Glomerular endothelial cell (primary cell): Measurements from ENCODE around the gene BRD9. TPM values are rescaled to one million over a fixed set of nuclear protein-coding genes. Genes with fewer than 3 reads are reported as not detected.
"Not testable (repeated sequence)": the region's sequence is repeated elsewhere in the genome, so short reads cannot be mapped to it uniquely, and the experiment has no call there.

Experiments
- DNase-seq: peaks from one replicate; pipeline ENCODE4 v3.0.0-alpha.2; 2011; ENCODE audit warnings: low read depth, low spot score; ENCODE audit errors: extremely low read depth
- total RNA-seq: library from RNA; depleted of rRNA; stranded (reverse); fragments of >200 nt; gene quantifications from 2 replicates; pipeline ENCODE4 v1.2.3, GENCODE V29; 2015

BRD9 gene
- total RNA-seq, 1 donor from 2014 or later, result 47.6 TPM

DNA sequence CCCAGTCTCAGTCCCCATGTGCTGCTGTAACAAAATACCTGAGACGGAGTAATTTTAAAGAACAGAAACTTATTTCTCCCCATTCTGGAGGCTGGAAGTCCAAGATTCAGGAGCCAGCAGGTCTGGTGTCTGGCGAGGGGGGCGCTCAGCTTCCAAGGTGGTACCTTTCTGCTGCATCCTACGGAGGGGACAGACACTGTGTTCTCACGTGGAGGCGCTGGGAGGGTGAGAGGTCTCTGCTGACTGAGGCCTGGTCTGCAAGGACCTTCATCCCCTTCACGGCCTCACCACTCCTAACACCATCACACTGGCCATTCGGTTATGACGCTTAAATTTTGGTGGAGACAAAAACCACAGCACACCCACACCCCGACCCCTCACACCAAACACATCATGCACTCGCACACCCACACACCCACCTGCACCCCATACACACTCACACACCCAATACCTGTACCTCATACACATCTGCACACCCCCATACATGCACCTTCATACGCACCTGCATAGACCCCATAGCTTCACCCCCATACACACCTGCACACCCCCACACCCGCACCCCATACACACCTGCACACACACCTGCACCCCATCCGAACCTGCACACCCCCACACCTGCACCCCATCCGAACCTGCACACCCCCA is 32.0 kb downstream of the BRD9 start:
- no peak for DNase-seq

DNA sequence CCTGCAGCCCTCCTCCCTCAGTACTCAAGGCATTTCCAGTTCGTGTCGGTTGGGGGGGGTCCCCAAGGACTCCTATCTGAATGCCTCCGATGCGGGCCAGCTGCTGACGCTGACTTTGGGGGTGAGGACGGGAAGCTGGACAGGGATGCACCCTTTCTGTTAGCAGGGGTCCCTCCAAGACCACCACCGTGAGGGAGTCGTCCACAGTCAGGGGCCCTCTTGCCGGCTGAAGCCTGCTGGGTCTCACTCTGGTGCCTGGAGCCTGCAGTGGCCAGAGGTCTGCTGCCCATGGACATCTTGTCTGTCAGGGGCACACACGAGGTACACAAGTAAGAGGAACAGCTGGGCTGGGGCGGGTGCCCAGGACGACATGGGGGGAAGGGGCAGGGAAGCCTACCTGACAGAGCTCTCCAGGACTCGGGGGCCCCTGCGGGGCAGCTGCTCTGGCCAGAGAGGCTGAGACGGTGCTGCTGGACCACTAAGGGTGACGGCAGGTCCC is 32.8 kb downstream of the BRD9 start:
- no peak for DNase-seq

DNA sequence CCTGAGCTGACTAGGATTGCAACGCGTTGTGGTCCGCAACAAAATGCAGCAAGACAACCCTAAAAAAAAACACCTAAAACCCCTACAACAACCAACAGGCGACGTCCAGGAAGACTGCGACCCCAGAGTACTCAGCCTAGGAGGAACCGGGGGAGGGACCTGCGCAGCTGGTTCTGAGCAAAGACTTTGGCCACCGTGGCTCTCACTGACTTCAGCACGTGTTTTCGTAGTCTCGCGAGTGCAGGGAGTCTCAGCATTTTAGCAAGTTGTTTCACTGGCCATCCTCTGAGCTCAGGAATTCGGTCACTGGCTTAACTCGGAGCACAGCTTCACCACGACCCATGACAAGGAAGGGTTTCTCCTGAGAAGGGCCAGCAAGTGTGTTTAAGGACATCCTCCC is 33.2 kb downstream of the BRD9 start:
- DNase-seq, result no peak

DNA sequence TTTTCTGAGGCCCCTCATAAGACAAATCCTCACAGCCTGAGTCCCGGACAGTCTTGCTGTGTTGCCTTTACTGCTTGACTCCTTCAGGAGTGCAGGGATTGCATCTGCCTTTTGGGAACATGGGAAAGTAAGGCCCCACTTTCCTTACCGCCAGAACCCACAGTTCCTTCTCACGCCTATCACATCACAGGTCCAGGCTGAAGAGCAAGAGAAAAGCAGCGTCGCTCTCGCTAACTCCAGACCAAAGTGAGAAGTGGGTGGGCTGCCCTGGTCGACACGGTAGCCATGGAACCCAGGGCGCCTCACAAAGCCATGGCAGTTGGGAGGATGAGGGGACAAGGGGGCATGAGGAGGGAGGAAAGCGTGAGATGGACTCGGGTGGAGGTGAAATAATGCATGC is 33.9 kb downstream of the BRD9 start:
- no peak for DNase-seq

DNA sequence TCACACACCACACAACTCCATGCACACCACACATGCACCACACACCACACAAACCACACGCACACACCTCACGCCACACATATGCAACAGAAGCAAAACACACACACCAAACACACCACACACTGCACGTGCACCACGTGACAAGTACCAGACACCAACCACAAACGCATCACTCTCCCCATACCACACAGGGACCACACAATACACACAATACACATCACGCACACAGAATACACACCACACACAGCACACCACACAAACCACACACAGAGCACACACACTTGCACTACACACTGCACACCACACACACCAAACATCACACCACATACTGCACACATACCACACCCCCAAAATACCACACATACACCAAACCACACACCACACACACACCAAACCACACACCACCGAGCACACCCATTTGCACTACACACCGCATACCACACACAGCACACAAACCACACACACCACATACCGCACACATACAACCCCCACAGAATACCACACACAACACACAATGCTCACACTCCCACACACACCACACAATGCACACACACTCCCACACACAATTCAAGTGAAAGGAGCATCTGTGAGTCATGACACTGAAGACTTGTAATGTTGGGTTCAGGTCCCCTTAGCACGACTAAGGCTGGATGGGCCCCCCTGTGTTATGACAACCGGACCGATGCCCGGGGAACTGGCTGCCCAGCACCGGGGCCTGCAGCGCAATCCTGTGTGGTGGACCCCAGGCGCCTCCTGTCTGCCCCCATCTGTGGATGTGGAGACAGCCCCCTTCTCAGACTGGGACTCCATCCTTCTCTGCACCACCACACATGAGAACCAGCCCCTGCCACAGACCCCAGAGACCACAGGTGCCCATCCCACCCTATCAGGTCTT is 35.8 kb downstream of the BRD9 start:
- DNase-seq, result no peak

DNA sequence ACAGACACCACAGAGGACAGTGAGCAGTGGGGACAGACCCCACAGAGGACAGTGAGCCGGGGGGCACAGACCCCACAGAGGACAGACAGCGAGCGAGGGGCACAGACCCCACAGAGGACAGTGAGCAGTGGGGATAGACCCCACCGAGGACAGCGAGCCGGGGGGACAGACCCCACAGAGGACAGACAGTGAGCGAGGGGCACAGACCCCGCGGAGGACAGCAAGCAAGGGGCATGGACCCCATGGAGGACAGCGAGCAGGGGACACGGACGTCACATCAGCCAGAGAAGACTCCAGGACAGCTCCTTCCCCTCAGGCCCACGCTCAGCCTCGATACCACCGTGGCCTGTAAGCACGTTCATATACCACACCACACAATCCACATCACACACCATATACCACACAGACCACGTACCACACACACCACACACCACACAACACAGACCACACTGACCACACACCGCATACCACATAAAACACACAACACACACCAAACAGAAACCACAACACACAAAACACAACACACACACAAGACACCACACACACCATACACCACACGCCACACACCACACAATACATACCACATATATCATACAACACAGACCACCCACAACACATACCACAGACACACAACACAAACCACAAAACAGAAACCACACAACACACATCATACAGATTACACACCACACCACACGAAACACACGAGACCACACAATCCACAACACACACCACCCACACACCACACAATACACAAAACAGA is 36.6 kb downstream of the BRD9 start:
- no peak for DNase-seq

DNA sequence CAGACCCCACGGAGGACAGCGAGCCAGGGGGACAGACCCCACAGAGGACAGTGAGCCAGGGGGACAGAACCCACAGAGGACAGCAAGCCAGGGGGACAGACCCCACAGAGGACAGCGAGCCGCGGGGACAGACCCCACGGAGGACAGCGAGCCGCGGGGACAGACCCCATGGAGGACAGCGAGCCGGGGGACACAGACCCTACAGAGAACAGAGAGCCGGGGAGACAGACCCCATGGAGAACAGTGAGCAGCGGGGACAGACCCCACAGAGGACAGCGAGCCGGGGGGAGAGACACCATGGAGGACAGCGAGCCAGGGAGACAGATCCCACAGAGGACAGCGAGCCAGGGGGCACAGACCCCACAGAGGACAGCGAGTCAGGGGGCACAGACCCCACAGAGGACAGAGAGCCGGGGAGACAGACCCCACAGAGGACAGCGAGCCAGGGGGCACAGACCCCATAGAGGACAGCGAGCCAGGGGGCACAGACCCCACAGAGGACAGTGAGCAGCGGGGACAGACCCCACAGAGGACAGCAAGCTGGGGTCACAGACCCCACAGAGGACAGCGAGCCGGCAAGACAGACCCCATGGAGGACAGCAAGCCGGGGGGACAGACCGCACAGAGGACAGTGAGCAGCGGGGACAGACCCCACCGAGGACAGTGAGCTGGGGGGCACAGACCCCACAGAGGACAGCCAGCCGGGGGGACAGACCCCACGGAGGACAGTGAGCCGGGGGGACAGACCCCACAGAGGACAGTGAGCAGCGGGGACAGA is 37.4 kb downstream of the BRD9 start:
- no peak for DNase-seq

DNA sequence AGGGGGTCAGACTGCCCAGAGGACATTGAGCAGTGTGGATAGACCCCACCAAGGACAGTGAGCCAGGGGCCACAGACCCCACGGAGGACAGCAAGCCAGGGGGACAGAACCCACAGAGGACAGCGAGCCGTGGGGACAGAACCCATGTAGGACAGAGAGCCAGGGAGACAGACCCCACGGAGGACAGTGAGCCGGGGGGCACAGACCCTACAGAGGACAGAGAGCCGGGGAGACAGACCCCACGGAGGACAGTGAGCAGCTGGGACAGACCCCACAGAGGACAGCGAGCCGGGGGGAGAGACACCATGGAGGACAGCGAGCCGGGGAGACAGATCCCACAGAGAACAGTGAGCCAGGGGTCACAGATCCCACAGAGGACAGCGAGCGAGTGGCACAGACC is 38.4 kb downstream of the BRD9 start:
- DNase-seq, result no peak

DNA sequence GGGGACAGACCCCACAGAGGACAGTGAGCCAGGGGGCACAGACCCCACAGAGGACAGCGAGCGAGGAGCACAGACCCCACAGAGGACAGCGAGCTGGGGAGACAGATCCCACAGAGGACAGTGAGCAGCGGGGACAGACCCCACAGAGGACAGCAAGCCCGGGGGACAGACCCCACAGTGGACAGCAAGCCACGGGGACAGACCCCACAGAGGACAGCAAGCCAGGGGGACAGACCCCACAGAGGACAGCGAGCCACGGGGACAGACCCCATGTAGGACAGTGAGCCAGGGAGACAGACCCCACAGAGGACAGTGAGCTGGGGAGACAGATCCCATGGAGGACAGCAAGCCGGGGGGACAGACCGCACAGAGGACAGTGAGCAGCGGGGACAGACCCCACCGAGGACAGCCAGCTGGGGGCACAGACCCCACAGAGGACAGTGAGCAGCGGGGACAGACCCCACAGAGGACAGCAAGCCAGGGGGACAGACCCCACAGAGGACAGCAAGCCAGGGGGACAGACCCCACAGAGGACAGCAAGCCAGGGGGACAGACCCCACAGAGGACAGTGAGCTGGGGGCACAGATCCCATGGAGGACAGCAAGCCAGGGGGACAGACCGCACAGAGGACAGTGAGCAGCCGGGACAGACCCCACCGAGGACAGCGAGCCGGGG is 39.0 kb downstream of the BRD9 start:
- DNase-seq, result not testable (repeated sequence)

DNA sequence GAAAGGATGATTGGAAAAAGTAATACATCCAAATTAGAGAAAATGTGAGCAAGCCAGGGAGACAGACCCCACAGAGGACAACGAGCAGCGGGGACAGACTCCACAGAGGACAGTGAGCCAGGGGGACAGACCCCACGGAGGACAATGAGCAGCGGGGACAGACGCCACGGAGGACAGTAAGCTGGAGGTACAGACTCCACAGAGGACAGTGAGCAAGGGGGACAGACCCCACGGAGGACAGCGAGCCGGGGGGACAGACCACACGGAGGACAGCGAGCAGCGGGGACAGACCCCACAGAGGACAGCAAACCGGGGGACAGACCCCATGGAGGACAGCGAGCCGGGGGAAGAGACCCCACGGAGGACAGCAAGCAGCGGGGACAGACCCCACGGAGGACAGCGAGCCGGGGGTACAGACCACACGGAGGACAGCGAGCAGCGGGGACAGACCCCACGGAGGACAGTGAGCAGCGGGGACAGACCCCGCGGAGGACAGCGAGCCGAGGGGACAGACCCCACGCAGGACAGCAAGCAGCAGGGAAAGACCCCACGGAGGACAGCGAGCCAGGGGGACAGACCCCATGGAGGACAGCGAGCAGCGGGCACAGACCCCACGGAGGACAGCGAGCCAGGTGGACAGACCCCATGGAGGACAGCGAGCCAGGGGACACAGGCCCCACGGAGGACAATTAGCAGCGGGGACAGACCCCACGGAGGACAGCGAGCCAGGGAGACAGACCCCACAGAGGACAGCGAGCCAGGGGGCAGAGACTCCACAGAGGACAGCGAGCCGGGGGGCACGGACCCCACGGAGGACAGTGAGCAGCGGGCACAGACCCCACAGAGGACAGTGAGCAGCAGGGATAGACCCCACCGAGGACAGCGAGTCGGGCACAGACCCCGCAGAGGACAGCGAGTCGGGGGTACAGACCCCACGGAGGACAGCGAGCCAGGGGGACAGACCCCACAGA is 39.9 kb downstream of the BRD9 start:
- DNase-seq, result no peak

DNA sequence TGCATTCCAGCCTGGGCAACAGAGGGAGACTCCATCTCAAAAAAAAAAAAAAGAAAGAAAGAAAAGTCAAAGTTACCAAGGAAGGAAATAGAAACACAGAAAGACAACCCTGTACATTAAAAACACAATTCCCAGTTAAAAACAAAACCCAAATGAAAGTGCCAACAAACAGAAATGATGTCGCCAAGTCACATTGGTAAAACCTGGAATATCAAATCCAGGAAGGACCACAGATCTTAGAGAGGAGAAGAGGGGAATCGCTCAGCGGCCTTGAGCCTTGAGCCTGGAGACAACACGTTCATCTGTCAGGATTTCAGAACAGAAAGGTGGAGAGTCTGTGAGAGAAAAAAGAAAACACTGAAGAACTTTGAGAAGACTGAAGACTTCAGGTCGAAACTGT is 40.6 kb downstream of the BRD9 start:
- no peak for DNase-seq

DNA sequence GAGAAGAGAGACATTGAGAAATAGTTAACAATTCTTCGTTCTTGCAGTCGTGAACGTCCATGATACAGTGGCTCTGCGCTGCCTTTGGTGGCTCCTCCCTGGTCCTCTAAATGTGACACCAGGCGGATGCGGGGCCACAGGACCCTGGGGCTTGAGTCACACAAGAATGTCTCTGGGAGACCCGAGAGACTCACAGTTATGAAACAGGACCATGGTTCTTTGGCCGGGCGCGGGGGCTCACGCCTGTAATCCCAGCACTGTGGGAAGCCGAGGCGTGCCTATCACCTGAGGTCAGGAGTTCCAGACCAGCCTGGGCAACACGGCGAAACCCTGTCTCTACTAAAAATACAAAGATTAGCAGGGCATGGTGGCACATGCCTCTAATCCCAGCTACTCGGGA is 41.0 kb downstream of the BRD9 start:
- DNase-seq, result no peak

DNA sequence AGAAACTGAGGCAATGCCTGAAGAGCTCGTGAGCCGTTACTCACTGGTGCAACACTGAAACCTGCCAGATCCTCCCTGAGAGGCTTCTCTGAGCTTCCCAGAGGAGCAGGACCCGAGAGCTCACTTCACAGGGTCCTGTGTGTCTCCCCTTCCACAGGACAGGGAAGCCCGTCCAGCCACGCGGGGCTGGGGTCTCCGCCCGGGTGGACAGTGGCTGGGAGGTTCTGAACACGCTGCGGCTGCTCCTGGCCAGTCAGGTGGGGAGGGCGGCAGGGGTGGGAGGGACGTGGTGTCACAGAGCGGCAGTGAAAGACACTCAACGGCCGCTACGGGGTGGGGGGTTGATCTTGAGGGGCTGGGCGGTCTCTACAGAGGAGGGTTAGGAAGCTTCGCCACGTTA is 41.5 kb downstream of the BRD9 start:
- DNase-seq, result no peak

DNA sequence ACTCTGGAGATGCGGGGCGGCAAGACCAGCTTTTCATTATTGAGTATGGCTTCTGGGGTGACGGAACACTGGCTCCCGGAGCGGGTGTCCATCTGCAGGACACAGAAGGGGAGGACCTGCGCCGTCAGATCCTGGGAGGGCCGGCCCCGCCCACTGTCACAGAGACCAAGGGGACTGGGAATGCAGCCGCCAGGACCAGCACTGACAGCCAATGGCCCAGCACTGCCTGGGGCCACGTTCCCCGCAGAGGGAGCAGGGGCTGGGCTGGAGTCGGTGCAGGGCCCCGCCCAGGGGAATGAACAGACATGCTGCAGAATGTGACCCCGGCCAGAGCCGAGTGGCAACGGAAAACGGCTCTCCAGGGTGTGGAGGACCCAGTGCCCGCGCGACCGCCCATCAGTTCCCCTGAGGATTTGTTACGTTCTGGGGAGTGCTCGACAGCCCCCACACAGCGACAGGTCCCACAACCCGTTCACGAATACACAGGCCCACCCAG is 42.0 kb downstream of the BRD9 start, which contains the start of gene ZDHHC11:
TSS of gene ZDHHC11 (minus strand) at position 476 of the 496 bp plus-strand sequence. CDS start at position 92, 384 bp downstream.
- no peak for DNase-seq

DNA sequence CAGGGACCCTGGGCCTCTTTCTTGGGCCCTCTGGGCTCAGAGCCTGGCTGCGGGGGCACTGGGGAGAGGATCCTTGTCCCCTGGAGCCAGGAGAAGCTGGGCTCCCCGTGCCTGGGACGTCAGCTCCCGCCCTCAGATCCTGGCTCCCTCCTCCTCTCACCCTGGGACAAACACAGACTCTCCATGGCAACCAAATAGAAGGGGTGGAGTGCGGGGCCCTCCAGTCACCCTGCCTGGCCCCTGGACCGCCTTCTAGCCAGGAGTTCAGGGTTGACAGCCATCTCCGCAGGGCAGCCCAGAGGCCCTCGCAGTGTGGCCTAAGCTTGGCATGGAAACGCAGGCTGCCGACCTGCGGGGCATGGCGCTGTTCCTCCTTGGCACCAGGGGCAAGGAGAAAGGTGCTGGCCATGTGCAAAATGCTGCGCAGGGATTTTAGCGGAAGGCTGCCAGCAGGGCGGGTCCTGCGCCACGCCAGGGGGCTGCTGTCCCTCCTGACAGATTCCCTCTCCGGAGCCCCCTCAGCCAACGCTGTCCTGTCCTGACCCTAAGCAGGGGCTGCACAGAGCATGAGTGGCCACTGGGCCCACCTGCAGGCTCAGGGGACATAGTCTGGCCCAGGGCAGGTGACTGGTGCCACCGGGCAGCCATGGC is 42.8 kb downstream of the BRD9 start:
- DNase-seq, result no peak

DNA sequence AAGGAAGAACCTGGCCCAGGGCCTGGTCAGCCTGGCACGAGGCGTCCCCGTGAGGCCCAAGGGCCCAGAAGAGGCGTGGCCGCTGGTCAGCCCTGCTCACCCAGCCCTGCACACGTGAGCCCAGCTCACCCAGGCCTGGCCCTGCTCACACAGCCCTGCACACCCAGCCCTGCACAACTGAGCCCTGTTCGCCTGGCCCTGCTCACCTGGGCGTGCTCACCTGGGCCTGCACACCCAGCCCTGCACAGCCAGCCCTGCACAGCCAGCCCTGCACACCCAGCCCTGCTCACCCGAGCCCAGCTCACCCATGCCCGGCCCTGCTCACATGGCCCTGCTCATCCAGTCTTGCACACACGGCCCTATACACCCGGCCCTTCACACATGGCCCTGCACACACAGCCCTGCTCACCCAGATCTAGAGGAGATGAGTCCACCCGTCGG is 43.9 kb downstream of the BRD9 start:
- DNase-seq, result no peak

DNA sequence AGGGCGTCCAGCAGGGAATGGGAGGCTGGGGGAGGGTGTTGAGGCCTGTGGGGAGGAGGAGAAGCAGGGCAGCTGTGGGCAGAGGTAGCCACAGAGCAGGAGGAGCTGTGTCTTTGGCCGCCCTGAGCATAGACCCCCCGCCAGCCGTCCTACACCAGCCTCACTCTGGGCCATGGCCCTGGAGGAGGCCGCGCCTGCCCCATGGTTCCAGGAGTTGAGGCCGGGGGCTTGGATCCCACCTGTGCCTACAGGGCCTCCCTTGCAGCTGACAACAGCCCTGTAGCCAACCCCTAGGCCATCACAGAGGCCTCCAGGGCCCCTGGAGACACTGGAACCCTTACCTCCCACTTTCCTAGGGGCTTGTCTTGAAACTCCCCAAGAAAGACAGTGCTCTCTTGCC is 44.9 kb downstream of the BRD9 start:
- not testable (repeated sequence) for DNase-seq

DNA sequence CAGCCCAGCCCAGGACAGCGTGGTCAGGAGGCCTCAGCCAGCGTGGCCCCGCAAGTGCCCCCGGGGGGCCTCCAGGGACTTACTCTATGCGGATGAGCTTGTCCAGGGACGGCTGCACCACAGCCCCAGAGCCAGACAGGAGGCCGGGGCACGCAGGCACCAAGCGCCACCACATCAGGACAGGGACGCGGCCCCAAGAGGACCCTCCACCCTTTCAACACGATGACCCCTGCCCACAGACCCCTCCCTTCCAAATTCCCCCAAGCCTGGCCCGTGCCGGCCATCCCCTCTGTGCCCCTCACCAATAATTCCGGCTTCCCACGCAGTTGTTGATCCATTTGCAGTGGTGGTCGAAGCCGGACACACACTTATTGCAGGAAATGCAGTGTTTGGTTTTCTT is 45.4 kb downstream of the BRD9 start:
- DNase-seq, result not testable (repeated sequence)
